MCF 10A (cell line): ENCODE data around the gene ZBTB25. TPM values are rescaled to one million over a fixed set of nuclear protein-coding genes. Genes with fewer than 3 reads are reported as not detected.

ENCODE experiments used
- BruUV-seq: library from RNA; stranded (reverse); fragments of 400-500 nt; replicated peaks from 2 replicates; lab custom pipeline; 2021; lab: Mats Ljungman, UMichigan
- CTCF ChIA-PET: fragments of 300-600 bp; sonication (Branson Sonifier 250); formaldehyde crosslinking; extraction: SDS; loops from one replicate; lab custom pipeline; 2021; ENCODE audit warnings: antibody characterized with exemption, inconsistent platforms; lab: Yijun Ruan, JAX
- POLR2A ChIA-PET: fragments of 300-600, 350-650 bp; sonication (Branson Sonifier 250); formaldehyde crosslinking; extraction: SDS; loops from one replicate; lab custom pipeline; 2020; ENCODE audit warnings: antibody characterized with exemption, inconsistent platforms; lab: Yijun Ruan, JAX
- DNase-seq: peaks from one replicate; pipeline ENCODE4 v3.0.0-alpha.2; 2018; ENCODE audit not compliant: unreplicated experiment
- H3K27ac Mint-ChIP-seq: one replicate; pipeline ENCODE4 v1.8.0; 2022; ENCODE audit warnings: mild to moderate bottlenecking, low read depth, mixed read lengths; ENCODE audit not compliant: unreplicated experiment
- H3K27me3 Mint-ChIP-seq: one replicate; pipeline ENCODE4 v1.8.0; 2022; ENCODE audit warnings: mixed read lengths; ENCODE audit not compliant: insufficient read depth, unreplicated experiment
- H3K36me3 Mint-ChIP-seq: one replicate; pipeline ENCODE4 v1.8.0; 2022; ENCODE audit warnings: mild to moderate bottlenecking, moderate library complexity, mixed read lengths; ENCODE audit not compliant: insufficient read depth, unreplicated experiment
- H3K4me1 Mint-ChIP-seq: one replicate; pipeline ENCODE4 v1.8.0; 2022; ENCODE audit warnings: mixed read lengths; ENCODE audit not compliant: insufficient read depth, unreplicated experiment
- H3K4me3 Mint-ChIP-seq: one replicate; pipeline ENCODE4 v1.8.0; 2022; ENCODE audit warnings: mild to moderate bottlenecking, moderate library complexity, mixed read lengths; ENCODE audit not compliant: unreplicated experiment
- H3K9me3 Mint-ChIP-seq: one replicate; pipeline ENCODE4 v1.8.0; 2022; ENCODE audit warnings: mixed read lengths; ENCODE audit not compliant: unreplicated experiment
- CTCF ChIP-seq: fragments of 200-600 bp; IDR thresholded peaks from one replicate; pipeline ENCODE4 v1.8.0; 2022; ENCODE audit warnings: antibody characterized with exemption, mild to moderate bottlenecking; ENCODE audit not compliant: unreplicated experiment
- intact Hi-C: fragments of 100-400 bp; cut with micrococcal nuclease; formaldehyde crosslinking; loops from 2 replicates; pipeline ENCODE4 v1.14.1; 2022
- total RNA-seq: library from RNA; stranded (reverse); gene quantifications from 2 replicates; pipeline ENCODE4 v1.2.3, GENCODE V29; 2022

Gene ZBTB25
- total RNA-seq, 1 experiment from 2014 or later: 11.7 TPM

GRCh38 chr14:64488590-64489099, 15.0 kb downstream of the ZBTB25 start:
- H3K27me3 Mint-ChIP-seq: no peaks in the 10 kb centered on the region
- no peak for TF ChIP-seq CTCF

GRCh38 chr14:64478634-64479250, 24.9 kb downstream of the ZBTB25 start:
- peaks cover 27% of the 10 kb centered on the region for H3K36me3 Mint-ChIP-seq
- H3K4me3 Mint-ChIP-seq: no peak overlapping the region
- DNase-seq: peak; percentile 40
- intact Hi-C loops: loop anchor here (1.0 kb wide), 1 partner anchor 134 kb away; no protein-coding TSS in a partner anchor
- H3K9me3 Mint-ChIP-seq: no peaks in the 10 kb centered on the region
- peaks cover 6% of the 10 kb centered on the region for H3K4me1 Mint-ChIP-seq
- no TSS peak for BruUV-seq
- CTCF ChIA-PET: interaction anchor here (0.8 to 3.2 kb wide), 16 partner anchors 11 to 447 kb away, joined by 3 to 30 read pairs (median 4); no protein-coding TSS in a partner anchor
- TF ChIP-seq CTCF: peak; percentile 35
- POLR2A ChIA-PET: interaction anchor here (1.0 to 1.5 kb wide), 4 partner anchors 15 to 32 kb away, joined by 3 to 4 read pairs (median 3); no protein-coding TSS in a partner anchor
- H3K27ac Mint-ChIP-seq: no peak overlapping the region
- no peaks in the 10 kb centered on the region for H3K27me3 Mint-ChIP-seq

More at GRCh38 chr14:64488590-64489099, 15.0 kb downstream of the ZBTB25 start:
- Mint-ChIP-seq H3K4me3 (no peak overlapping the region), H3K4me1 (no peaks in the 10 kb centered on the region), H3K9me3 (no peaks in the 10 kb centered on the region), H3K27ac (no peak overlapping the region), H3K36me3 (peaks cover 59% of the 10 kb centered on the region)
- ChIA-PET POLR2A (interaction anchor here (5.9 kb wide), 1 partner anchor 13 kb away, joined by 36 read pairs; the partner anchor contains the start of gene ZBTB25), CTCF (interaction anchor here (1.1 to 1.4 kb wide), 4 partner anchors 9 to 23 kb away, joined by 3 to 7 read pairs (median 4); no protein-coding TSS in a partner anchor)
- DNase-seq: no peak
- intact Hi-C loops: no loop called here
- no TSS peak for BruUV-seq

- intact Hi-C loops: no loop called here
Observed at GRCh38 chr14:64476438-64476837, 27.2 kb downstream of the ZBTB25 start.

More at GRCh38 chr14:64476438-64476837, 27.2 kb downstream of the ZBTB25 start:
- CTCF ChIA-PET: interaction anchor here (0.6 to 1.6 kb wide), 5 partner anchors 13 to 415 kb away, joined by 3 to 6 read pairs (median 3); no protein-coding TSS in a partner anchor
- no peak for DNase-seq
- H3K9me3 Mint-ChIP-seq: no peaks in the 10 kb centered on the region
- no TSS peak for BruUV-seq
- H3K27me3 Mint-ChIP-seq: no peaks in the 10 kb centered on the region
- H3K4me1 Mint-ChIP-seq: peaks cover 6% of the 10 kb centered on the region
- no peak overlapping the region for H3K4me3 Mint-ChIP-seq
- H3K27ac Mint-ChIP-seq: no peak overlapping the region
- POLR2A ChIA-PET: no interaction called here
- H3K36me3 Mint-ChIP-seq: peaks cover 11% of the 10 kb centered on the region
- no peak for TF ChIP-seq CTCF
